ENCODE data around the gene STAT6.

Gene STAT6

GRCh38 chr12:57119294-57120085, 8.3 kb upstream of the STAT6 start:
- H3K27me3 Mint-ChIP-seq, result no peaks in the 10 kb centered on the region
- H3K36me3 Mint-ChIP-seq, result no peaks in the 10 kb centered on the region
- peaks cover 4% of the 10 kb centered on the region for H3K4me1 Mint-ChIP-seq
- no peaks in the 10 kb centered on the region for H3K9me3 Mint-ChIP-seq
- no peak overlapping the region for H3K4me3 Mint-ChIP-seq
- no peak overlapping the region for H3K27ac Mint-ChIP-seq

DNA sequence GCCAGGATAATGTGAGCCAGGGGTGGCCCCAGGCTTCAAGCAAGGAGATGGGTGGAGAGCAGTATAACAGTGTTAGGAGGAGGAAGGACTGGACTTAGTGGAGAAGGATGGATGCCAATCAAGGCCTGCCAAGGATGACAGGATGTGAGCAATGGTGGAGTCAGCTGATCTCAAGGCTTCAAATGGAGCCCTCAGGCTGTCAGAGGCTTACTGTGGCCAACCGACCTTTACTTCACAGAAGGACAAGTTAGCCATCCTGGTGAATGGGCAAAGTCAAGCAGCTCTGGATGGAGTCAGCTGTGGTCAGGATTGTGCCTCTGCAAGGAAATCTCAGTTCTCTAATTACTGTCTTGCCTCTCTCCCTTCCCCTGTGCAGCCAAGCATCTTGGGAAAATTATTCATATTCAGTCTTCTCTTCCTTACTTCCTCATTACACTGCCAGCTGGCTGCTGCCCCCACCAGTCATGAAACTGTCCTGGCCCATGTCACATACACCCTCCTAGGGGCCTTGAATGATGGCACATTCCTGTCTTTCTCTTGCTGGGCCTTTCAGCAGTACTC, 7.6 kb upstream of the STAT6 start:
- Mint-ChIP-seq H3K36me3 (no peaks in the 10 kb centered on the region), H3K4me3 (no peak overlapping the region), H3K9me3 (no peaks in the 10 kb centered on the region), H3K27me3 (no peaks in the 10 kb centered on the region), H3K27ac (no peak overlapping the region), H3K4me1 (no peaks in the 10 kb centered on the region)

DNA sequence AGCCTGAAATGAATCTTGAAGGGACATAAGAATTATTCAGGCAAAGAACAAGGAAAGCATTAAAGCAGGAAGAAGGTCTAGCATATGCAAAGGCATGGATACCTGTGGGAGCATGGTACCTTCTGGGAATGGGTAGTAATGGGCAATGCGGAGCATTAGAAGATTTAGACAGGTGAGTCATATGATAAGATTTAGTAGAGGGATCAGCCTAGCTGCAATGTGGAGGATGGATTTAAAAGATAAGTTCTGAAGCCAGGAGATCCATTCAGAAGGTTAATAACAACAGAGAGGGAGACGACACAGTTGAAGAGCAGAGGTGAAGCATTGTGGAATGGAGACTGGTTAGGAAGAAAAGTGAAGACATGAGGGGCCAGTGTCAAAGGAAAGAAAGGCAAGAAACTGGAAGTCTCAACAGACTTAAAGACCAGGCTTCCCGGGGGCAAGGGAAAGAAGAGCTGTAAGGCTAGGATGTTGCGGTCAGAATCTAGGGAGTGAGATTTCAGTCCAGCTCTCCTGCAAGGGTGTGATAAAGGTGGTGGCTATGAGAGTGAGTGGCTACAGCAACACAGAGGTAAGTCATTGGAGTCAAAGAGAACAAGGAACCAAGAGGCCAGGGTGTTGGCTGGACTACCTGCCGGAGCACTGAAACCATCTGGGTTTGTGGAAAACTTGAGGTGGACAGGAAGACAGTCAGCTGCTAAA, 5.6 kb upstream of the STAT6 start:
- no peaks in the 10 kb centered on the region for H3K9me3 Mint-ChIP-seq

DNA sequence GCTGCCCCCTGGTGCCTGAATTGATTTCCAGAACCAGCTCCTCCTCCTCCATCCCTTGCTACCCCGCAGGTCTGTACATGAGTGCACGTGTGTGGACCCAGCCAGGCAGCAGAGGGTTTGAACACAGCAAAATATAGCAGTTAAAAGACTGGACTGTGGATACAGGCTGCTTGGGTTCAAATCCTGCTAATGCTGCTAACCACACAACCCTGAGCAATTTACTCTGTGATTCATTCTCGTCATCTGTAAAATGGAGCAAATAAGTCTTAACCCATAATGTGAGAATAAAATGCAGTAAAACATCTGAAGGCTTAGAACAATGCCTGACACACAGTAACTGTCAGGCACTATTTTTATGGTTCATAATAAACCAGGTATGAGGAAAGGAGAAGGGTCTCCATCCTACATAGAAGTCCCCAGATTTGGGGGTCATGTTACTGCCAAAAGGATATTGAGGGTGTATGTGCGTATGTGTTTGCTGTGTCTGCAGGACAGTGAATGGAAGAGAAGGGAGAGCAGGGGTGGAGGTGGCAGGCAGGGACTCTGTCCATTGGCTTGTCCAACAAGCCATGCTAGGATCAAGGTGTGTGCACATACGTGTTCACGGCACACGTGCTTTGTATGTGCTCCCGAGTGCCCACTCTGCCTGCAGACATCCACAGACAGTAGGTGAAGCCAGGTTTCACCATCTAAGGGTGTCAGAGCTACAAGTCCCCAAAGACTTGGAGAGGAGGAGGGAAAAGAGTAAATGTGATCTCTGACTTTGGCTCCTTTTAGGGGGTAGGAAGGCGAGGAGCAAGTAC, 1.5 kb upstream of the STAT6 start:
- Mint-ChIP-seq H3K27ac (peak overlapping the region; percentile 95), H3K27me3 (no peaks in the 10 kb centered on the region), H3K4me1 (peaks cover 30% of the 10 kb centered on the region), H3K4me3 (peak overlapping the region; percentile 92), H3K9me3 (no peaks in the 10 kb centered on the region), H3K36me3 (peaks cover 8% of the 10 kb centered on the region)

More for the DNA sequence above, 5.6 kb upstream of the STAT6 start:
- Mint-ChIP-seq H3K27ac (no peak overlapping the region), H3K4me1 (peaks cover 9% of the 10 kb centered on the region), H3K4me3 (no peak overlapping the region), H3K27me3 (no peaks in the 10 kb centered on the region), H3K36me3 (no peaks in the 10 kb centered on the region)

DNA sequence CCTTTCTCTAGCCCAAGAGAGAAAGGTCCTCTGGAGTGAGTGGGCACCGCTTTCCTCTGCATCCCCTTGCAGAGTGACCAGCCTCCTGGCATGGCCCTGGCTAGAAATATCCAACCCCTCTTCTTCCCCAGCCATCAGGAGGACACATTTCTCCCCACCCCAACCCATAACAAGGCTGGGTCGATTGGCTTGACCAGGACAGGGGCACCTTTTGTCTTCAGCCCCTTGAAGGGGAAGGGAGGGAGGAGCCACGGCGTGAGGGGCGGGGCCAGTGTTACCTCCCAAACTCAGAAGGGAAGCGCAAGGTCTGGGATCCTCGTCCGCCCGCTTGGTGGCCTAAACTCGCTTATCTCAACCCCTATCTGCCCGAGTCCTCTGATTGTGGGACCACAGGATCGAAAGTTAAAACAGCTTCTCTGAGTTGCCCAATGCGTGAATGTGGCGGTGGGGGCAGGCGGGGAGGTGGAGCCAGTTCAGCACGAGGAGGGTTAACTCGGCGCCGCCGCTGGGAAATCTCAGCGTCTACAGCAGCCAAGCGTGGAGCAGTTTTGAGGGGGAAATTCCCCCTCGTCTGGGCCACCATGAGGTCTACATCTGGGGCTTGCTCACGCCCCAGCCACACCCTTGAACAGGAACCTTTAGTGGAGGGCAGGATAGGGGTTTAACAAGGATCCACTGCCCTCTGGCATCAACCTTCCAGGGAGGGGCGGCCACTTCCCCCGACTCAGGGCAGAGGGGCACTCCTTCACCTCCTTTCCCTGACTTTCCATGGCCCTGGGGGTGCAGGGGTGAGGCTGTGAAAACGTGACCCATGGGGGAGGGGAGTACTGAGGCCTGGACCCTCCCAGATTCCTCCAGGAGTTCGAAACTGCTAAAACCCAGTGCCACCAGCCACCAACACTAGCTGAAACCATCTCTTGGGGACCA, 795 bp downstream of the STAT6 start:
- Mint-ChIP-seq H3K4me1 (peaks cover 48% of the 10 kb centered on the region), H3K9me3 (no peaks in the 10 kb centered on the region), H3K4me3 (peak overlapping the region; percentile 92), H3K27ac (peak overlapping the region; percentile 95), H3K36me3 (peaks cover 10% of the 10 kb centered on the region), H3K27me3 (no peaks in the 10 kb centered on the region)

DNA sequence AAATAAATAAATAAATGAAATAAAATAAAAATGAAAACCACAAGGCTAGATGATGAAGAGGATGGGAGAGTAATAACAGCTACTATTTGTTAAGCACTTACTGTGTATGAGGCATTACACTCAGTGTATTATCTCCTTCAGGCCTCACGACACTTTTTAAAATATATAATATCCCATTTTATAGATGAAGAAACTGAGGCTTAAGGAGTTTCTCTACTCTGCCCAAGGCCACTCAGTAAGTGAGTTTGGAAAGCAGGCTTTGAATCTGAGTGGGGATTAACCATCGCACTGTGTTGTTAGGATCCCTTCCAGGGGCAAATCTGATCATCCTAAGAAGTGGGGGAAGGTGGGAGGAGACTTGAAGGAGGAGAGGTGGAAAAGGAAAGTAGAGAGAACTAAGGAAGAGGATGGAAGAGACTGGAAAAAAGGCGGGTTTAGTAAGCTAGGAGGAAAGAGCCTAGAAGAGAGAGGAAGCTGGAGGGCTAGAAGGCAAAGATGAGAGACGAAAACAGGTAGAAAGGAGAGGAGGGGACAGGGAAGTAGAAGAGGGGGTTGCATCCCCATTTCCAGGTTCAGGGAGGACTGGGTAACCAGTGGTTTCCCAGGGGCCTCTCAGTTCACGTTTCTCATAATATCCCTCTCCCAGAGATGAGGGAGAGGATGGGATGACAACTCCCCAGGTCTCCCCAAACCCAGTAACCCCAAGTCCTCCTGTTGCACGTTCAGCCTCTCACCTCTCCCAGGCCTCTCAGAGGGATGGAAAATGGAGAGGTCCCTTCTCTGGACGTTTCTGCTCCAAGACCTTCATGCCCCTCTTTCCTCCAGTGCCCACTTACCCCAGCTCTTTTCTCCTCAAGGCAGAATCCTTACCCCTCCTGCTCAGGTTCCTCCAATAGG, 1.7 kb downstream of the STAT6 start:
- peaks cover 10% of the 10 kb centered on the region for H3K36me3 Mint-ChIP-seq
- H3K4me3 Mint-ChIP-seq, result peak overlapping the region; percentile 92
- no peaks in the 10 kb centered on the region for H3K27me3 Mint-ChIP-seq
- H3K27ac Mint-ChIP-seq, result peak overlapping the region; percentile 95
- no peaks in the 10 kb centered on the region for H3K9me3 Mint-ChIP-seq
- peaks cover 52% of the 10 kb centered on the region for H3K4me1 Mint-ChIP-seq

DNA sequence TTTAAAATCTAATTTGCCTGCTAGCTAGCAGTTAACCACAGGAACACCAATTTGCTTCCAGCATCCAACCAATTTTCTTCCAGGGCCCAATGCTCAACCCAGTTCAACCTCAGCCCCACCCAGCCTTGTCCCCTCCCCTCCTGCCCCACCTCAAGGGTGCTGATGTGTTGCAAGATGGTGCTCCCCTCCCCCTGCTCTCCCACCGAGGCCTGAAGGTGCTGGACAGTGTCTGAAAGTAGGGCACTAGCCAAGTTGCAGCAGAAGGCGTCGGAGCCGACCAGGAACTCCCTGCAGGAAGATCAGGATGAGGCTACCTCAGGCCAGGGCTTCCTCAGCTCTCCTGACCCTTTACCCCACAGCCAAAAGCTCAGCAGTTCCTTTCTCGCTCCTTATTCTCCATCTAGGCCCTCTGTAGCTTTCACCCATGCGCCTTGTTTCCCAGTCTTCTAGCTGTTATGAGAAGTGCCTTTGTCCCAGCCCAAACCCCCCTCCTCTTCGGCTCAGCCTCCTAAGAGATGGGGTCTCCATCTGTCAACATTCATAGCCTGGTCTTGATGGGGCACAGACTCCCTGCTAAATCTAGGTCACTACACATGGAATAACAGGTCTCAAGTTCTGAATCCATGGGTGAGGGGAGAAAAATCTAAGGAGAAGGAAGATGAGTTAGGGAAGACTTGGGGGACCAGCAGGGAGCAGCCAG, 3.6 kb downstream of the STAT6 start:
- H3K4me1 Mint-ChIP-seq, result peaks cover 59% of the 10 kb centered on the region

GRCh38 chr12:57106021-57106708, 5.0 kb downstream of the STAT6 start:
- H3K36me3 Mint-ChIP-seq, result peaks cover 10% of the 10 kb centered on the region

More for the DNA sequence above, 3.6 kb downstream of the STAT6 start:
- Mint-ChIP-seq H3K4me3 (peak overlapping the region; percentile 92), H3K9me3 (no peaks in the 10 kb centered on the region), H3K27me3 (no peaks in the 10 kb centered on the region), H3K36me3 (peaks cover 10% of the 10 kb centered on the region), H3K27ac (peak overlapping the region; percentile 79)

GRCh38 chr12:57105011-57105753, 6.0 kb downstream of the STAT6 start:
- H3K27ac Mint-ChIP-seq, result no peak overlapping the region
- no peaks in the 10 kb centered on the region for H3K27me3 Mint-ChIP-seq
- peaks cover 12% of the 10 kb centered on the region for H3K36me3 Mint-ChIP-seq
- H3K4me1 Mint-ChIP-seq, result peaks cover 73% of the 10 kb centered on the region
- no peak overlapping the region for H3K4me3 Mint-ChIP-seq
- H3K9me3 Mint-ChIP-seq, result no peaks in the 10 kb centered on the region

More at GRCh38 chr12:57106021-57106708, 5.0 kb downstream of the STAT6 start:
- Mint-ChIP-seq H3K27ac (peak overlapping the region; percentile 42), H3K4me1 (peaks cover 65% of the 10 kb centered on the region), H3K4me3 (no peak overlapping the region), H3K27me3 (no peaks in the 10 kb centered on the region), H3K9me3 (no peaks in the 10 kb centered on the region)

DNA sequence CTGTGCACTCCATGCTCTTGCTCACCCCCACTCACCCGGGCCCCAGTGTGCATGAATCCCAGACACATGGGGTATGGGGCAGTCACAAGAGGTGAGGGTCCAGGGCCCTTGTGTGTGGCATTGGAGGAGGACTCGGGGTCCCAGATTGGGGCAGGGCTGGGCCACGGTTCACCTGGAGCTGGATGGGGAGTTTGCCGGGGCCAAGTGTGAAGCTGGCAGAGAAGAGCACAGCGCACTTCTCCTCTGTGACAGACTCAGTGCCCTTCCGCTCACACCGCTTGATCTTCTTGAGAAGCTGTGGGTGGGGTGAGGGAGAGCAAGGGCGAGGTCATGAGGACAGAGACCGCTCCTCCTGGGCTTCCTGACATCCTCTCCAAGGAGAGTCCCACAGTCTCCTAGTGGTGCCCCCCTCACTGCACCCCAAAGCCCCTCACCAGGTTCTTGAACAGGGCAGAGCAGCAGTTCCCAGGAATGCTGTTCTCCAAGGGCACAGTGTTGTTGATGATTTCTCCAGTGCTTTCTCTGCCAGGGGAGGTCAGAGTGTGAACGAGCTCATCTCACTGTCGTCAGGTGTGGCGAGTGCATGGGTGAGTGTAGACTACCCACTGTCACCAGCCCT, 6.8 kb downstream of the STAT6 start:
- Mint-ChIP-seq H3K27me3 (no peaks in the 10 kb centered on the region), H3K4me1 (peaks cover 71% of the 10 kb centered on the region), H3K4me3 (no peak overlapping the region), H3K9me3 (no peaks in the 10 kb centered on the region), H3K36me3 (peaks cover 13% of the 10 kb centered on the region), H3K27ac (peak overlapping the region; percentile 41)

- Mint-ChIP-seq H3K4me3 (no peak overlapping the region), H3K36me3 (peaks cover 12% of the 10 kb centered on the region), H3K9me3 (no peaks in the 10 kb centered on the region), H3K27ac (peak overlapping the region; percentile 41), H3K27me3 (no peaks in the 10 kb centered on the region), H3K4me1 (peaks cover 72% of the 10 kb centered on the region)
Observed at GRCh38 chr12:57103856-57104255, 7.3 kb downstream of the STAT6 start.
